ENCODE measurements around the gene GSE1.
A peak's percentile ranks its signal among the peaks of the same experiment; 100 is the strongest.

Gene GSE1

DNA sequence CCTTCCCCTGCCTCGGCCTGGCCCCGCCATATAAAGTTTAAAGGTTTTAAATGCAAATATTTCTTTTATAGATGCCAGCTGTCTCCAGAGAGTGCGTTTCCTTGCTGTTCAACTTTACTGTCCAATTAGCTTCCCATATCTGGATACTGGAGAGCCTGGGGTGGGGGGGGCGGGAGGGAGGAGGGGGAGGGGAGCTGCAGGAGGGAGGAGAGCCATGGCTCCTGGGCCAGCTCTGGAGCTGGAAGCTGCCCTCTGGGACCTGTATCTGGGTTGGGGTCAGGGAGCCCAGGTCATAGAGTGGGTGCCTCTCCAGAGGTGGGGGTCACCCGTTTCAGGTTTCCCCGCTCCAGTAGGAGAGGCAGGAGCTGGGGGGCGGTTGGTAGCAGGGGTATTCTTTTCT is 6.2 kb upstream of the GSE1 start:
- DNase-seq (ENCODE audit: low spot score), result no peak

DNA sequence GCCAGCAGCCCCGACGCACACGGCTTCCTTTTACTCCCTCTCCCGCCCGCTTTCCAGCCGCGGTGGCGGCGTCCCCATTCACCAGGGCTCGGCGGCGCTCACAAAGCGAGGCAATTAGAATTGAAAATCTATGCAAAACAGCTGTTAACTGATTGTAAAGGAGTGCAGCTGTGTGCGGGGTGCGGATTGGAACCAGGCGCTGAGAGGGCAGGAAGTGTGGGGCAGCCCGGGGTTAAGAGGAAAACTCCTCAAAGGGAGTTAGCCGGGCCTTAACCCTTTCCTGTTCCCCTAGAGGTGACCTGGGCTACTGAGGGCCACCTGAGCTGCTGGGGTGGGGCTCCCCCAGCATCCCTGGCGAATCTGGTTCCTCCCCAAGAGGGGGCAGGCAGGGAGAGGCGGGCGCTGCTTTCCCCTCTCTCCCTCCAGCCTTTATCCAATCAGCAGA is 5.8 kb upstream of the GSE1 start:
- no peak for DNase-seq (ENCODE audit: low spot score)

DNA sequence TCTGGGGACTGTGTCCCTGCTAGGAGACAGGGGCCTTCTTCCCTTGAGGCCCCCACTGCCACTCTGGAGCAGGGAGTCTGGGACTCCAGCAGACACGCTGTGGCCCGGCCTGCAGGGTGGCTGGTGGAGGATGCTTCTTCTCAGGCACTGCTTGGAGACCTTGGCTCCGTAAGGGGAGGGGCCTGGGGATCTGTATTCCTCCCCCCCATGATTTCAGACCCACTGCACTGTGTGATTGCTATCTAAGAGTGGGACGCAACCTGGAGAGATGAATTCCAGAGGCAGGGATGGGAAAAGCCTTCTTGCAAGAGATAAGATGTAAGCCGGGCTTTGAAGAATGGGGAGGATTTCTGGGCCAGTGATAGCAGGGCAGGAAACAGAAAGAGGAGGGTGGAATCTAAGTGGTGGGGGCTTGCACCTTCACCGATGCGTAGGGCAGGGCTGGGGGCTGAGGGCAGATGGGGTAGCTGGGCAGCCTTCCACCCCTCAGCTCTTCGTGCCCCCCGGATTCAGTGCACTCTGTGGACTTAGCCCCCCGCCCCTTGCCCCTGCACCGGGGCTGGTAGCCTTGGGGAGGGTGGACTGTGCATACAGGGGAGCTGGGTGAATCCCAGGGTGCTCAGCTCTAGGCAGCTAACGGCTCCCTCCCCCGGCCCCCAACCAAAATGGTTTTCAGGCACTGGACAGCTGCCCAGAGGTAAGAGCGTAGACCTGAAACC is 5.2 kb upstream of the GSE1 start:
- DNase-seq (ENCODE audit: low spot score), result no peak

DNA sequence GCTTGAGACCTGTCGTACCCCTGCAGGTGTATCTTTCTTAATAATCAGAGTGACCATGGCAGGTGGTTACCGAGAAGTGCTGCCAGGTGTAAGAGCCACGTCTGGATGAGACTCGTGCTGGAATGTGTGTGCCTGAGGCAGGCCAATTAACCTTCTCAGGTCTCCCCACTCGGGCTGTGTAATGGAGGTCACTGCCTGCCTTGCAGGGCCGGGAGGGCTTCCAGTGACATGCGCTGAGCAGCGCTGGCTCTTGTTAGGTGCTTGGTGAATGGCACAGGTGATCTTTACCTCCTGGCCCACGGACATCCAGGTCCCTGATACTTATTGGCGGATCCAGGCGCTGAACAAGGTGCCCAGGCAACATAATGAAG is 4.6 kb upstream of the GSE1 start:
- DNase-seq (ENCODE audit: low spot score), result no peak

DNA sequence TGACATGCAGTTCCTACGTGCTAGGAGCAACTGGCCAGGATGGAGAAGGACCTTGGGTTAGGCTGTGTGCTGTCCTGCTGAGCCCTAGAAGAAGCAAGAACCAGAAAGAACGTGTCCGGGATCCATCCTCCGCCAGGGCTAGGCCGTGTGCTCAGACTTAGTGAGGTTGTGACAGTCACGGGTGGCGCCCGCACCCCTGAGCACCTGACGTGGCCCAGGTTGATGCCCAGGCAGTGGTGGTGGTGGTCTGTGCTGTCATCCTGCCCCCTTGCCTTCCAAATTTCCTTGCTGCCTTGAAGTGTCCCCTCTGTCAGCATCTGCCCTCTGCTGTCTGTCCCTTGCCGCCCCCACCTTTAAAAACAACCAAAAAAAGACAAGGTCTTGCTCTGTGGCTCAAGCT is 4.2 kb upstream of the GSE1 start:
- DNase-seq (ENCODE audit: low spot score), result no peak

DNA sequence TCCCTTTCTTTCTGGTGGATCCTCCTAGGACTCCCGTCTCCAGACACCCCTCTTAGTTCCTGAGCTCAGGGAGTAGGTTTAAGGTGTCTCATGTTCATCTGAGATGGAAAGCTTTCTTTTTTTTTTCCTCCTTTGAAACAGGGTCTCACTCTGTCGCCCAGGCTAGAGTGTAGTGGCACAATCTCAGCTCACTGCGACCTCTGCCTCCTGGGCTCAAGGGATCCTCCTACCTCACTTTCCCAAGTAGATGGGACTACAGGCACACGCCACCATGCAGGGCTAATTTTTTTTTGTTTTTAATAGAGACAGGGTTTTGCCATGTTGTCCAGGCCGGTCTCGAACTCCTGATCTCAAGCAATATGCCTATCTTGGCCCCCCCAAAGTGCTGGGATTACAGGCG is 3.6 kb upstream of the GSE1 start:
- DNase-seq (ENCODE audit: low spot score), result no peak

DNA sequence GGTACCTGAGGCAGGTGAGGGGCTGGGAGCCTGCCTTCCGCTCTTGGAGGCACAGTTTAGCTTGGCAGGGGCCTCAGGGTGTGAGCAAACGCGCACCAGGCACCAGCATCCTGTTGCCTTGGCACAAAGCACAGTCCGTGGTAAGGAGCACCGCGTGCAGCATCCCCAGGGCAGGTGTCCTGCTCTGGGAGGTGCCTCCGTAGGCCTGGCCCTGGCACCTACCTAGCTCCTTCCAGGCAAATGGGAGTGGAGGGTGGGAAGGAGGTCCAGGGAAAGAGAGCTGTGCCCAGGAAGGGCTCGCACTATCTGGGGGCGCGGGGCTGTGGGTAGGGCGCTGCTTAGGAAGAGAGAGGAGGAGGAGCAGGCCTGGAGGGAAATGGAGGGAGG is 3.1 kb upstream of the GSE1 start:
- DNase-seq (ENCODE audit: low spot score), result no peak

DNA sequence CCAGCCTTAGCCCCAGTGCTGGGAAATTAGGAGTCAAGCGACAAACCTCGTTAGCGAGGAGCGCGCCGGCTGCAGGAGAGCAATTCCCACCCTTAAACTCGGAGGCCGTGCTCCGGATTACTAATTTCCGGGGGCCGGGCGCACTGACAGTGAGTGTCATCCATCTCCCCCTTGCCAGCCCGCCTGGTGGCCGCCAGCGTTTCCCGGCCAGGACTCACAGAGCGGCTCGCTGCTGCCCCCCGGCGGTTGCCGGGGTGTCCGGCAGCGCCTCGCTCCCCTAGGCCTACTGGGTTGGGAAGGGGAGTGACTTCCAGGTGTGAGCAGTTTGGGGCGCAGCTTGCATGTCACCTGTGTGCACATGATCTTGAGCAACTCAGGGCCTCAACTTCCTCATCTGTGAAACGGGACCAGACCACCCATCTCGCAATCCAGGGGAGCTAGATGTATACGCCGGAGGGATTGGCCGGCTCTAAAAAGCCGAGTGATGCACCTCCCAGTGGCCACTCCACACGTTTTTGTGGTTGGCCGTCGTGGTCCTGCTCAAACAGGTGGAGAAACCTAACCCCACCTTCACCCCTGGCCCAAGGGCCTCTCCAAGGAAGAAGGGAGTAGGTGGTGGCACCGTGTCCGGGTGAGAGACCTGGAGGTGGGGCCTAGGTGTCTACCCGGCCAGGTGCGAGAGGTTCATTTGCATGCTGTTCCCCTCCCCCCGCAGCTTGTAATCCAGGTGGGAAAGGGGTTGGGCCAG is 2.5 kb upstream of the GSE1 start:
- DNase-seq (ENCODE audit: low spot score), result peak; percentile 88

DNA sequence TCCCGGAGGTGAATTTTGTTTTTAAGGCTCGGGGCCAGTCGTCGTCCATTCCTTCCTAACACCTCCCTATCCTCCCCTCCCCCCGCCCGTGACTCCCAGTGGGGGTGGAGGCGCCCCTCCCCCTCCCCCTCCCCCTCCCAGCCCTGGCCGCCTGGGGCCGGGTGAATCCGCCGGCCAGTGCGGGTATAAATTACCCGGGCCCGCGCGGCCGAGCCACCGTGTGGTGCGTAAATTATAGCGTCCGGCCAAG is 2.0 kb upstream of the GSE1 start:
- DNase-seq (ENCODE audit: low spot score), result no peak

DNA sequence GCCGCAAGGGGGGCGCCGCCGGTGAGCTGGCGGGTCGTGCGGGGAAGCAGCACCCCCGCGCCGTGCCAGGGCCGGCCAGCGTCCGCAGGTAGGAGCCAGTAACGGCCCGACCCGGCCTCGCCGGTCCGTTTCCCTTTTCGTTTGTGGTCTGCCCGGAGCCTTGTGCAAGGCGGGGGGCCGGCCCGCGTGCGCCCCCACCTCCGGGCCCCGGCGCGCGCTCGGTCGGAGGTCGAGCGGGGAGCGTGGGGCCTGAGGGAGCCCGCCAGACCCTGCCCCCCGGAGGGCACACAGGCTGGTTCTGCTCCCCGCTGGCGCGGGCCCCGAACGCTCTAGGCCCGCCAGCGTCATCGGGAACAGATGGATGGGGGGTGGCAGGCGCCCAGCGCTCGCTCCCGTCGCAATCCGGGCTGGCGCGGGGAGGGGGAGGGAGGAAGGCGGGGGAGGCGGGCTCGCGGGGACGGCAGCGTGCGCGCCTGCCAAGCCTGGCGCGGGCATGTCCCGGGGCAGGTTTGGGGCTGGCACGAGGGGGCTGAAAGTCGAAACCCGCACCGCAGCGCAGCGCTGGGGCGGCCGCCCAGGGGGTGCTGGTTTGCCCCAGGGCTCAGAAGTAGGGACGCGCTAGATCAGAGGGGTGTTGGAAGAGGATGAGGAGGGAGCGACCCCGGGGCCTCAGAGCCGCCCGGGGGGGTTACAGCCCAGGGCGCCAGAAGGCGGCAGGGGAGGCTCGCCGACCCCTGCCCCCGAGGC is 1.5 kb upstream of the GSE1 start:
- DNase-seq (ENCODE audit: low spot score), result peak; percentile 80

DNA sequence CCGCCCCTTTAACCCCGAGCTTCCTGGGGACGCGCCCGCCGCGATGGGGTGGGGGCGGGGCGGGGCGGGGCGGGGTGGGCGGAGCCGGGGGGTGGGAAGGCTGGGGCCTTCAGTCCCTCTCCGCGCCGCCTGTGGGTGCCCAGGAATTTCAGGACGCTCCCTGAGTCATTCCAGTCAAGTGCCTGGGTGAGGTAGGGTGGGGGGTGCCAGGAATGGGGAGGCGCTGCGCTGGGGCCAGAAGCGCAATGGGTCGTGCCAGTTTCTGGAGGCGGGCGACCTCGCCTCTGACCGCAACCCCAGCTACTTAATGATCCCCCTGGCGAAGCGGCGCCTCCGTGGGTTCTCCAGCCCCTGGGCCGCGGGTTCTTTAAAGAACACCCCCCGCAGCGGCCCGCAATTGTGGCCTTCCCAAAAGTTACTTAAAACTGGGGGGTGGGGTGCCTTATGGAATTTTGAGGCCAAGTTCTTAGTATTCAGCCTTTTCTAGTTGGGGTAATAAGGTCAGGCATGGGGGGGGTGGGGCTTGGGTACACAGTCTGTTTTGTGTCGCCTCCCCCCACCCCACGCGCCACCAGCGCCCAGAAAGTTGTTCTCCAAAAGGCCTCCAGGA is 826 bp upstream of the GSE1 start:
- peak; percentile 97 for DNase-seq (ENCODE audit: low spot score)

DNA sequence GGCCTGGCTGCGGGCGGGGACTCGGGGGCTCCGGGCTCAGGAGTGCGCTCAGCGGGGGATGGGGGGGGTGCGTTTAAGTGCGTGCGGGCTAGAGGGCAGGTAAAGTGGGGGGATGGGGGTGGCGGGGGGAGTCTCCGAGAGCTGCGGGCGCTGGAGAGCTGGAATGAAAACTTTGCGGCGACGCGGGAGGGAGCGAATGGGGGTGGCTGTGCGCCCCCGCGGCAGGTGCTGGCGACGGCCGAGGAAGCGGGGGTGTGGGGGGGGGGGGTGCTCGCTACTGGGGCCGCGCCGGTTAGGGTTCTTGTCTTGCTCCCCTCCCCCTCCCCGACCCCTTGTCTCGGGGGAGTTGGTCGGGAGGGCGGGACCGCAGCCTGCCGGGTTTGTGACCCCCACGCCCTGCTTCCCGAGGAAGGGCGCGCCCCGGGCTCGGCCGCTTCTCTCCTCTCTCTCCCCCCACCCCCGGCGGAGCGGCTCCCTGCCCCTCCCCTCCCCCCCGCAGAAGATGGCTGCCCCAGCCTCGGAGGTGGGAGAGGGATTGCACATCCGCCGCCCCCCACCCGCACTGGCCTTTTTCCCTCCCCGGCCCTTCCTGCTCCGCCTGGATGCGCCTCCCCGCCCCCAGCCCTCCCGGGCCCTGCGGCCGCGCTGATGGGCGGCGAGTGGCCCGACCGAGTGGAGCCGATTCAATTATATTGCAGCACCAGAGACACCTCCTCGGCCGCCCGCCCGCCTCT is 649 bp downstream of the GSE1 start:
- DNase-seq (ENCODE audit: low spot score), result peak; percentile 50

DNA sequence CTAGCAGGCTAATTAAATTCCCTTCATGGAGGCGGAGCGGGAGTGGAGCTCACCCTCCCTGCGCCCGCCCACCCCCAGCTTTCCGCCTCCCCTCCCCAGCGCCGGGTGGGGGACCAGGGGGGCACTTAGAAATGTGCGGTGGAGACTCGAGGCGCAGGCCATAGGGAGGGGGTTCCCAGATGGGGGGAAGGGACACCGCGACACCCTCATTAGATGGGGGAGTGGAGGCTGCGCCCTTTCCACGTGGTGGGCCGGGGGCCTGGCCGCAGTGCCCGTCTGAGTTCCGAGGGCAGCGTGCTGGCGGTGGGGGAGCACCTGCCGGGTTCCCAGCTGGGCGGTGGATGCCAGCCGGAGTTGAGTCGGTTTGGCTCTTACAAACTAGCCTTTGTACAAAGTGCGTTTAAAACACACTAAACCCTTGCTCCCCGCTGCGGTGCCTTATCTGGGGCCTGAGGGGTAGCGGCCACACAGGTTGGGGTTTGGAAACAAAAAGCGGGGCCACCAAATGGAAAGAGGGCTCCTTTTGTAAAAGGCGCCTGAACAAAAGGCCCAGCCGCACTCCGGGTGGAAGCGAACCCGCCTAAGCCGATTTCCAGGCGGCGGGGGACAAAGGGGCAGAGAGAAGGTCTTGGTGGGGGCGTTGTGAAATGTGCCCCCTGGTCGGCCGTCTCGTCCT is 1.4 kb downstream of the GSE1 start:
- DNase-seq (ENCODE audit: low spot score), result no peak

DNA sequence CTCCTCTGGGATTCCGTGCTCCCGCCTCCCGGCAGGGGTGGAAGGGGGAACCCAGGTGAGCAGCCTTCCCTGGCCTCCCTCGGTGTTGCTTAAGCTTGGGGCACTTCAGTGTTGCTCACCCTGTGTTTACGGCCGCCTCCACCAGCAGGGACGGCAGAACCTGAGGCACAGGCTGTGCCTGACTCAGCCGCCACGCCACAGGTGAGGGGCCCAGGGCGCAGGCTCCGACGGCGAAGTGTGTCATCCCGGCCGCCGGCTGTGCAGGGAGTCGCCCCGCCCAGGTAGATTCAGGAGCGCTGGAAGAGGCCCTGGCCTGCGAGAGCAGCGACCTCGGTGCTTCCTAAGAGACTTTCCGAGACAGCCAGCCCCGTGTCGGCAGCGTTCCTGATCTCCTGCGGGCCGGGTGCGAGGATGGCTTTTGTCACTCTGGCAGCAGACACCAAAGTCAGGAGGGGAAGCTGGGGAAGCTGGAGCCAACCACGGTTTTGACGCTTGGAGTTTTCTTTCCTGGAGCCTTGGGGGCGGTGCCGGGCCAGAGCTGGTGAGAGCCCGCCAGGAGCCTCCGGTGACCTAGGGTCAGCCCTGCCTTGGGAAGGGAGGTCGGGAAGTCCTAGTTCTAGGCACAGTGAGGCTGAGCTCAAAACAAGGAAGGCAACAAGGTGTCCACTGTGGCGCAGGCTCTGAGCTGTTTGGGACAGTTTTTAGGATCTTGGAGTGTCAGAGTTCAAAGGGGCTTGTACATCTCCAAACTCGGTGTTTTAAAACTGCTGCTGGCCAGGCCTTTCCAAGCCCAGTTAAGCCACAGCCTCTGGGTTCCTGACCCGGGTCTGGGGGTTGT is 2.1 kb downstream of the GSE1 start:
- peak; percentile 88 for DNase-seq (ENCODE audit: low spot score)

DNA sequence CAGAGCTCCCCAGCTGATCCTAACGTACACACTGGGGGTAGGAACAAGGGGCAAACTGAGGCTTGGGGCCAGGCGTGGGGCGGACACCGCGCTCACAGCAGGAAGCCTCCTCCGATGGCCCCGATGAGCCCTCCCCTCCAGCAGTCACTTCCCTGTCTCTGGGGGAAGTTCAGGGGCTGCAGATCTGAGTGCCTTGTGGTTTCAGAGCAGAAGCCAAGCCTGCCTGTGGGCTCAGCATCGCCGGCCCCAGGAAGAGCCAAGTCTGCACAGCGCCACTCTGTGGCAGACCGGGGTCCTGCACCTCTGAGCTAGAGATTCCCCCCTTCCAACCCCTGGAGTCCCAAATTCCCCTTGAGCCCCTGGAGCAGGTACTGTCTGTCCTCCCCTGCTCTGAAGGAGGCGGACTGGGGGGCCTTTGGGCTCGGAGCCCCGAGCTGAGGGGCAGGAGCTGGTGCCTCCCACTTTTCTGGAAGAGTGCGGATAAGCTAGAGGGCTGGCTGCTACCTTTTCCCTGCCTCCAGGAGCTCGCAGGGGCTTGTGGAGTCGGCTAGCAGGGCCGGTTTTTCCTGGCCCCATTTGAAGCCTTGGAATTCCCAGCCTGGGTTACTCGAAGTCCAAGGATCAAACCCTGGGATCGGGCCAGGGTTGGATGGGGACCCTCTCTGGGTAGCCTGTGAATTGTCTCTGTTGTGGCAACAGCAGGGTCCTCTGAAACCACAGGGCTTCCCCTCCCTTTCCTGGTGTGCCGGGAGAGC is 2.9 kb downstream of the GSE1 start:
- no peak for DNase-seq (ENCODE audit: low spot score)

DNA sequence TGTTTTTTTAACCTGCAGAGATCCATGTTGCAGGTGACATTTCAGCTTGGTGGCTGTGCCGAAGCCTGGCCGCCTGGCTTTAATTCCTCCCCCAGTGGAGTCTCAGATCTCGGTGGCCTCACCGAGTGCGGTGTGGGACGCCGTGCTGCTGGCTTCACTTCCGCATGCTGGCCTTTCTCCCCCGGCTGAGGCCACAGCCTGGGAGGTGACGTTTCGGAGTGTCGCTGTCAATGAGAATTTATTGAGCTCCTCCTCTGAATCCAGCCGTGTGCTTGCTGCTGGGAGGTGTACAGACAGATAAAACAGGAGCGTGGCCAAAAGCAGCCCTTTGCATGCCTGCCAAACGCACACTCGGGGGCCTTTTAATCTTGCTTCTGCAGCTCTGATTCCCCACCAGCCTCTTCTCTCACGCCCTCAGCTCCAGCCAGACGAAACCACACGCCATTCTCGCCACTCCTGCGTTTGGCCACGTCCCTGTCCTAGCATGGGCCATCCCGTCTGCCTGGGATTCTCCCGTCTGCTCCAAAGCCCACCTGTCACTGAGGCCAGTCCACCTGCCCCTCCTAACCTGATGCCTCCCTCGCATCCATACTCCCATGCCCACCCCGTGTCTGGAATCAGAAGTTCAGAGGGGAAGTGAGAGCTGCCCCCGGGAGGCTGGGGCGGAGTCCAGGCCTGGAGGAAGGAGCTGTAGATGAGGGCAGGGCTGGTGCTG is 3.6 kb downstream of the GSE1 start:
- DNase-seq (ENCODE audit: low spot score), result no peak

DNA sequence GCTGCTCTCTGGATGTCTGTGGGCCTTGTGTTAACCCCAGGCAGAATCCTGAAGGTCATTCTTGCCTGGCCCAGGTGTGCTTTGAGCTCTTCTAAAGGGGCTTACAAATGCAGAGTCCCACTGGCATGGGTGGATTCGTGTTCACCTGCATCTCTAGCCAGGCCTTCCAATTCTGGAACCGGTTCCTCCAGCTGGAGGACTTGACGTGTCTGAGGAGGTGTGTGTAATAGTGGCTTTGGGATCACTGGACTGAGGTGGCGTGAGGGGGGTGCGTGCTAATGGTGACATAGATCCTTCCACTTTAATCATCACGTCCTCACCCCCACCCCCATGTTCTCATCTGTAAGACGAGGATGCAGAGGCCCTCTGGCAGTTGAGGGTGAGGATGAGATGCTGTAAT is 4.8 kb downstream of the GSE1 start:
- no peak for DNase-seq (ENCODE audit: low spot score)

DNA sequence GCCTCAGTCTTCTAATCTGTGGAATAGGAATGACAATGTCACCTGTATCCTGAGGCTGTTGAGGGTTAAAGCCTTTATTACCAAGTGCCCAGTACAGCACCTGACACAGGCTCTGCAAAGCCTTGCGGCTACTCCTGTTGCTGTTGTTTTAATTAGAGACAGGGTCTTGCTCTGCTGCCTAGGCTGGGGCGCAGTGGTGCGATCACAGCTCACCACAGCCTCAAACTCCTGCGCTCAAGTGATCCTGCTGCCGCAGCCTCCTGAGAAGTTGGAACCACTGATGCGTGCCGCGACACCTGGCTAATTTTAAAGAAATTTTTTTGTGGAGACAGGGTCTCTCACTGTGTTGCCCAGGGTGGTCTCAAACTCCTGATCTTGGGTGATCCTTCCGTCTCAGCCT is 5.4 kb downstream of the GSE1 start:
- no peak for DNase-seq (ENCODE audit: low spot score)

DNA sequence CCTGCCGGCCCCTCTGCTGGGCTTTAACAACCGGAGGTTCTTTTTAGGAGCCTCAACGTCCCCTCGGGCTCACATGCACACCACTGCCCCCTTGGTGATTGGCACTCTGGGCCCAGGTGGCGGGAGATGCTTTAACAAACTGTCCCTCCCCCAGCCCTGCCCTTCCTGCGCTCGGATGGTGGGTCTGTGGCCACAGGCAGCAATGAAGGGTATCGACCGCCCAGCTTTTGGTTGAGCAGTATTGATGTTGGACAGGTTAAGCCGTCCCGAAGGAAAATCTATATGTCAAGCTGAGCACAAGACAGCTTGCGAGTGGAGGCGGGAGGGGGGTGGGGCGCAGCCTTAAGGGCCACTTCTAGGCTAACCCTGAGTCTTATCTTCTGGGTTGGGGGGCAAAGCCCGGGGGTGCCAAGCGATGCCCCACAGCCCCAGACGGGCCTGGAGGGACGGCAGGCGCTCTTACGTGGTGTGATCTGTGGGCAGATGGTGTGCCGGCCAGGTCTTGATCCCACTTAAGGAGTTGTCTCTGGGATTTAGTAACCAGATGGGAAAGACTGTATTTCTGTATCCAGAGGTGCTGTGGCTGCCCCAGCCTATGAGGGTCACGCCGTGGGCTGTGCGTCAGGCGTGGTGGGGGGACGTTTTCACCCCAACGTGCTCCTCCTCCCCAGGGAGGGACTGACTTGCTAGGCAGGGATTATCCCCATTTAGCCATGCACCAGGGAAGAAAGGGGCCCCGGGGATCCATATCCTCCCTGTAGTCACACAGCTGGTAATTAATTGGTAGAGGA is 6.2 kb downstream of the GSE1 start:
- no peak for DNase-seq (ENCODE audit: low spot score)
